ENCODE data around the gene TF.
A peak's percentile ranks its signal among the peaks of the same experiment; 100 is the strongest.

The TF gene

GRCh38 chr3:133837487-133838295 lies 91.5 kb downstream of the TF start:
- peak; percentile 12 for DNase-seq (ENCODE audit: low spot score)

- no peak for DNase-seq (ENCODE audit: low spot score)
Measured at GRCh38 chr3:133838296-133838789, 92.2 kb downstream of the TF start.

- DNase-seq (ENCODE audit: low spot score), result no peak
Measured at GRCh38 chr3:133838916-133839800, 93.0 kb downstream of the TF start.

- no peak for DNase-seq (ENCODE audit: low spot score)
Measured at GRCh38 chr3:133840055-133840737, 94.0 kb downstream of the TF start.

- no peak for DNase-seq (ENCODE audit: low spot score)
Measured at GRCh38 chr3:133840767-133841166, 94.6 kb downstream of the TF start.

GRCh38 chr3:133841196-133841595 lies 95.0 kb downstream of the TF start:
- DNase-seq (ENCODE audit: low spot score), result no peak

- no peak for DNase-seq (ENCODE audit: low spot score)
Measured at GRCh38 chr3:133842158-133842557, 96.0 kb downstream of the TF start.

GRCh38 chr3:133843634-133844033 lies 97.4 kb downstream of the TF start:
- no peak for DNase-seq (ENCODE audit: low spot score)

GRCh38 chr3:133845127-133845526 lies 98.9 kb downstream of the TF start:
- DNase-seq (ENCODE audit: low spot score), result no peak
